ENCODE results near the gene GCN1.

Gene GCN1

GRCh38 chr12:120117961-120118320, 76.6 kb downstream of the GCN1 start:
- CTCF ChIA-PET, result interaction anchor here (0.6 kb wide), 1 partner anchor 166 kb away, joined by 3 read pairs; no protein-coding TSS in a partner anchor
- H3K27ac ChIP-seq, result peak overlapping the region; percentile 94

GRCh38 chr12:120116792-120117651, 77.5 kb downstream of the GCN1 start:
- peak; percentile 99 for DNase-seq (ENCODE audit: low spot score)
- H3K27ac ChIP-seq, result peak overlapping the region; percentile 94
- CTCF ChIA-PET, result no interaction called here
- POLR2A ChIA-PET (ENCODE audit: low non-redundant PET), result interaction anchor here (0.6 to 2.1 kb wide), 4 partner anchors 17 to 147 kb away, joined by 3 to 11 read pairs (median 4); partner anchors contain the start of gene RPLP0
- no peak for TF ChIP-seq CTCF (conservative IDR thresholded peaks at IDR 0.05; ENCODE audit: low read depth)

More at GRCh38 chr12:120117961-120118320, 76.6 kb downstream of the GCN1 start:
- no peak for TF ChIP-seq CTCF (conservative IDR thresholded peaks at IDR 0.05; ENCODE audit: low read depth)
- DNase-seq (ENCODE audit: low spot score), result peak; percentile 41
- POLR2A ChIA-PET (ENCODE audit: low non-redundant PET), result interaction anchor here (0.6 to 2.1 kb wide), 4 partner anchors 82 to 179 kb away, joined by 3 to 11 read pairs (median 4); partner anchors contain the start of gene RPLP0

- CTCF ChIA-PET, result no interaction called here
- TF ChIP-seq CTCF (conservative IDR thresholded peaks at IDR 0.05; ENCODE audit: low read depth), result no peak
- POLR2A ChIA-PET (ENCODE audit: low non-redundant PET), result interaction anchor here (1.1 to 2.1 kb wide), 2 partner anchors 16 to 85 kb away, joined by 3 to 11 read pairs; partner anchors contain the start of gene RPLP0
- no peak for DNase-seq (ENCODE audit: low spot score)
- peak within 1 kb of the TSS; percentile 94 for H3K27ac ChIP-seq
These were observed 78.1 kb downstream of the GCN1 start, which contains the start of gene RAB35 for GRCh38 chr12:120116441-120116791. RAB35 (minus strand) TSS chr12:120116753; CDS start chr12:120116650, 103 bp downstream.

- peak overlapping the region; percentile 94 for H3K27ac ChIP-seq
- TF ChIP-seq CTCF (conservative IDR thresholded peaks at IDR 0.05; ENCODE audit: low read depth), result no peak
- peak; percentile 41 for DNase-seq (ENCODE audit: low spot score)
- CTCF ChIA-PET, result interaction anchor here (0.6 kb wide), 1 partner anchor 16 kb away, joined by 6 read pairs; no protein-coding TSS in a partner anchor
- POLR2A ChIA-PET (ENCODE audit: low non-redundant PET), result interaction anchor here (0.5 to 2.1 kb wide), 2 partner anchors 85 to 126 kb away, joined by 3 to 11 read pairs; partner anchors contain the start of gene RPLP0
These were observed 78.6 kb downstream of the GCN1 start for GRCh38 chr12:120115692-120116440.

GRCh38 chr12:120115066-120115465, 79.4 kb downstream of the GCN1 start:
- no peak for TF ChIP-seq CTCF (conservative IDR thresholded peaks at IDR 0.05; ENCODE audit: low read depth)
- H3K27ac ChIP-seq, result peak overlapping the region; percentile 17
- CTCF ChIA-PET, result interaction anchor here (0.6 kb wide), 2 partner anchors 16 to 1239 kb away, joined by 3 to 6 read pairs; no protein-coding TSS in a partner anchor
- DNase-seq (ENCODE audit: low spot score), result no peak
- POLR2A ChIA-PET (ENCODE audit: low non-redundant PET), result no interaction called here
